Suprapubic skin (tissue), 4 donors: ENCODE data around the gene HRH2.

Experiments
- POLR2A ChIP-seq, 2 donors: fragments of 450-650 bp; IDR thresholded peaks; one replicate each; pipeline ENCODE4 v1.6.1; 2017; ENCODE audit warnings: antibody characterized with exemption in 2 of 2, mild to moderate bottlenecking in 2 of 2, moderate library complexity in 2 of 2
- POLR2AphosphoS5 ChIP-seq, 3 donors: sonication (generic); formaldehyde crosslinking; IDR thresholded peaks; one replicate each; pipeline ENCODE4 v1.6.1; 2017; ENCODE audit warnings: antibody characterized with exemption in 3 of 3
- TF ChIP-seq, protein P1 (sequence below), 2 donors: fragments of 200-600 bp in 1 of 2; fragments of 450-650 bp in 1 of 2; sonication (generic) in 1 of 2; IDR thresholded peaks; one replicate each; pipeline ENCODE4 v1.5.1; 2016 to 2019; ENCODE audit warnings: antibody characterized with exemption in 2 of 2, mild to moderate bottlenecking in 1 of 2, moderate library complexity in 1 of 2

DNA sequence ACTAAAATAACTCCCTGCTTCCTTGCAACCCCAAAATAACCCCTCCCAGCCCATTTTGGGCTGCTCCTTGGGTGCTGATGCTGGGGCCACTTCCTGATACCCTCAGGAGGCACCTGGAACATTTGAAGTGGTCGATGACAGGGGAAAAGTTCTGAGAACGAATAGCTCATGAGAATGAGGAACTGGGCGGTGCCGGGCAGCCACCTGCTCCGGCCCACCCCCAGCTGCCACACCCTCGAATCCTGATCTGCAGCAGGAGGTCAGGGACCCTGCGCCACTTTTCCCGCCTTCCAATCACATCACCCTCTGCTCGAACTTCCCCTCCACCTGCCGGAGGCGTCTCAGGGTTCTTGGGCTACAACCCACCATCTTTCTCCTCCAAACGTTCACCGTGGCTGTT is 19.7 kb downstream of the HRH2 start:
- no peak for TF ChIP-seq POLR2AphosphoS5 (IDR thresholded peaks at IDR 0.05)
- TF ChIP-seq, protein P1, sequence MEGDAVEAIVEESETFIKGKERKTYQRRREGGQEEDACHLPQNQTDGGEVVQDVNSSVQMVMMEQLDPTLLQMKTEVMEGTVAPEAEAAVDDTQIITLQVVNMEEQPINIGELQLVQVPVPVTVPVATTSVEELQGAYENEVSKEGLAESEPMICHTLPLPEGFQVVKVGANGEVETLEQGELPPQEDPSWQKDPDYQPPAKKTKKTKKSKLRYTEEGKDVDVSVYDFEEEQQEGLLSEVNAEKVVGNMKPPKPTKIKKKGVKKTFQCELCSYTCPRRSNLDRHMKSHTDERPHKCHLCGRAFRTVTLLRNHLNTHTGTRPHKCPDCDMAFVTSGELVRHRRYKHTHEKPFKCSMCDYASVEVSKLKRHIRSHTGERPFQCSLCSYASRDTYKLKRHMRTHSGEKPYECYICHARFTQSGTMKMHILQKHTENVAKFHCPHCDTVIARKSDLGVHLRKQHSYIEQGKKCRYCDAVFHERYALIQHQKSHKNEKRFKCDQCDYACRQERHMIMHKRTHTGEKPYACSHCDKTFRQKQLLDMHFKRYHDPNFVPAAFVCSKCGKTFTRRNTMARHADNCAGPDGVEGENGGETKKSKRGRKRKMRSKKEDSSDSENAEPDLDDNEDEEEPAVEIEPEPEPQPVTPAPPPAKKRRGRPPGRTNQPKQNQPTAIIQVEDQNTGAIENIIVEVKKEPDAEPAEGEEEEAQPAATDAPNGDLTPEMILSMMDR (IDR thresholded peaks at IDR 0.05): no peak
- no peak for TF ChIP-seq POLR2A (IDR thresholded peaks at IDR 0.05)
